KOPT-K1 (cell line): ENCODE measurements around the gene NDUFA9.

Experiments used
- H3K27ac ChIP-seq: fragments of 200-600 bp; sonication (generic); 2 replicates; pipeline ENCODE4 v1.5.1; 2016; ENCODE audit warnings: antibody characterized with exemption, mild to moderate bottlenecking, low read depth, low read length; ENCODE audit not compliant: poor library complexity, severe bottlenecking
- H3K36me3 ChIP-seq: fragments of 200-600 bp; sonication (generic); 2 replicates; pipeline ENCODE4 v1.5.1; 2017; ENCODE audit warnings: antibody characterized with exemption, mild to moderate bottlenecking, low read length, moderate library complexity; ENCODE audit not compliant: insufficient read depth
- H3K9me3 ChIP-seq: fragments of 200-600 bp; sonication (generic); 2 replicates; pipeline ENCODE4 v1.5.1; 2017; ENCODE audit warnings: antibody characterized with exemption, low read length, mild to moderate bottlenecking; ENCODE audit not compliant: insufficient read depth, poor library complexity, severe bottlenecking

The NDUFA9 gene

DNA sequence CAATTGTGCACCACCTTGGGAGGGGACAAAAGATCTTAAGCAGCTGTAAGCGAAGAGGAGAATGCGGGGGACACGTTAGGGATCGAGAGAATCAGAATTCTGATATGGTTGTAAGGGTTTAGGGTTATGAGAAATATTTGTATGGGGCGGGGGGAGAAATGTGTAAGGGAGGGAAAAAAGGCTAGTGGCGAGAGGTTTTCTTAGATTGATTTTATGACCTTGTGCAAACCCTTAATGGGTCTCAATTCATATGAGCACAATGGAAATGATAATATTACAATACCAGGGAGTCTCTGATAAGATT lies 396 bp downstream of the NDUFA9 start:
- H3K36me3 ChIP-seq, result peaks cover 7% of the 10 kb centered on the region
- no peaks in the 10 kb centered on the region for H3K9me3 ChIP-seq
- peak overlapping the region; percentile 85 for H3K27ac ChIP-seq

DNA sequence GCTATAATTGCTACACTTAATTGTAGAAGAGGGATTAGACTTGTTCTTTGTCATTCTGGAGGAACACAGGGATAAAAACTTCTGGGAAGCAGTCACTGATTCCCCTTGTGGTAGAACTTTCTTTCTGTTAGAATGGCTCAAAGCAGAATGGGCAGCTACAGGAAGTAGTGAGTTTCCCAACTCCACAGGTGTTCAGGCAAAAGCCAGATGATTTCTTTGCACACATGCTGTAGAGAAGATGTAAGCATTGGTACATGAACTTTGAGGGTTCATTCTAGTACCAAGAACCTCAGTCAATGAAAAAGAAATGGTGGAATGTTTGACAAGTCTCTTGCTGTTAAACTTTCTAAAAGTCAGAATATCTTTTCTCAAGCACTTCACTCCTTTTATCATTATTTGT lies 4.3 kb downstream of the NDUFA9 start:
- H3K27ac ChIP-seq, result no peak overlapping the region
- no peaks in the 10 kb centered on the region for H3K9me3 ChIP-seq
- H3K36me3 ChIP-seq, result peaks cover 46% of the 10 kb centered on the region

DNA sequence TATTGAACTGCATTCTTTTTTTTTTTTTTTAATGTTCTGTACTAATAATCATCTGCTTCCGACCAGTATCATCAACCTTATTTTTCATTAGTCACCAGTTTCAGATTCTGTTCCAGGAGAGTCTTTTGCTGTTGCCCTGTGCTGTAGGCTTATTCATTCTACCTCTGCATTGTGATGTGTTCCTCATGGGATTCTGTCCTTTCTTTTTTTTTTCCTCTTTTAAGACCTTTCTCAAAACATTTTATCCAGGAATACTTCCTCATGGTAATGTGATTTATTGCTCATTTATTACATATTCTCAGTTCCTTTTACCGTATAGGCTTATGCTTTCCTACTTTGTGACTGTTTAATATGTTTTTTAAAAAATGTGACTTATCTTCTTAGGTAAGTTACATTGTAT lies 4.8 kb downstream of the NDUFA9 start:
- H3K27ac ChIP-seq, result no peak overlapping the region
- no peaks in the 10 kb centered on the region for H3K9me3 ChIP-seq
- H3K36me3 ChIP-seq, result peaks cover 50% of the 10 kb centered on the region

DNA sequence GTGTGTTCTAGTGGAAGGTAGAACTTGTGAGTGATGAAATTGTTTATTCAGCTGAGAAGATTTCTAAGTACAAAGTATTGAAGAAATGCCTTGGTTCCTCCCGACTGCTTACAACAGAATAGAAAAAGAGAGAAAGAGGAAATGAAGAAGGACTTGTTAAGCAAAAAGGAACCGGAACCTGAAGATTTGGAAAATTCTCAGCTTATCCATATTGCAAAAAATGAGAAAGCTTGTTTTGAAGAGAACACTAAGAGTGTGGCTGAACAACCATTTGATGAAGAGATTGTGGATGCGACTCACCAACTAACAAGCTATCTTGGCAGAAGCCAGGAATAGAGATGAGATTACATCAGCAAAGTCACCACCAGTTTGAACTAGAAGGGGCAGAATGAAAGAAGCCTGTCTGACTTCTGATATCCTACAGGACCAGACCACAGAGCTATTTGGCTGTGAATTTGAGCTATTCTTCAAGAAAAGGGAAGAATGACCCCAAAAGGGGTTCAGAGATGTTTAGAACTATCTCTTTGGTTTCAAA lies 15.1 kb downstream of the NDUFA9 start:
- Histone ChIP-seq H3K27ac (no peak overlapping the region), H3K9me3 (no peaks in the 10 kb centered on the region), H3K36me3 (peaks cover 97% of the 10 kb centered on the region)

DNA sequence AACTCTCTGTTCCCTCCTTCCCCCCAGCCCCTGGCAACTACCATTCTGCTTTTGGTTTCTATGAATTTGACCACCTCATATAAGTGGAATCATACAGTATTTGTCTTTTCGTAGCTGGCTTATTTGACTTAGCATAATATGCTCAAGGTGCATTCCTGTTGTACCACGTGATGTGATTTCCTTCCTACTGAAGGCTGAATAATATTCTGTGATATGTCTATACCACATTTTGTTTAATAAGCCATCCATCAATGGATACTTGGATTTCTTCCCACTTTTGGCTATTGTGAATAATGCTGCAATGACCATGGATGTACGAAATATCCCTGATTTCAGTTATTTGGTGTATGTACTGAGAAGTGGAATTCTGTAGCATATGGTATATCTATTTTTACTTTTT lies 16.3 kb downstream of the NDUFA9 start:
- peaks cover 97% of the 10 kb centered on the region for H3K36me3 ChIP-seq
- no peaks in the 10 kb centered on the region for H3K9me3 ChIP-seq
- no peak overlapping the region for H3K27ac ChIP-seq

DNA sequence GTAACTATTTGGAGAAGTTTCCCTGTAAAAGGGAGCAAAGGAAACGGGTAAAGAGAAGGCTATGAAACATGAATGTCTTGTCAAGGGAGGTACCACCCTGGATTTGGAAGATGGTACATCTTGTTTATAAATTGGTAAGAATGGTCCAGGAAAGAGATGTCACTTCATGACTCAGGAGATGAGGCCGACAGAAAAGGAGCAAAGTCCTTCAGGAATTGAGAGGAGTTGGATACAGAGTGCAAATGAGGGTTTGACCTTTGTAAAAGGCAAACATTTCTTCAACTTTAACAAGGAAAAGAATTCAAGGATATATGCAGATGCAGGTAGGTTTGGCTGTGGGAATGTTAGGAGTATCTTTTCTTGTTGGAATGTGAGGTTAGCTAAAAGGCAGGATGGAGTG lies 30.8 kb downstream of the NDUFA9 start:
- peaks cover 43% of the 10 kb centered on the region for H3K36me3 ChIP-seq
- no peak overlapping the region for H3K27ac ChIP-seq
- no peaks in the 10 kb centered on the region for H3K9me3 ChIP-seq

DNA sequence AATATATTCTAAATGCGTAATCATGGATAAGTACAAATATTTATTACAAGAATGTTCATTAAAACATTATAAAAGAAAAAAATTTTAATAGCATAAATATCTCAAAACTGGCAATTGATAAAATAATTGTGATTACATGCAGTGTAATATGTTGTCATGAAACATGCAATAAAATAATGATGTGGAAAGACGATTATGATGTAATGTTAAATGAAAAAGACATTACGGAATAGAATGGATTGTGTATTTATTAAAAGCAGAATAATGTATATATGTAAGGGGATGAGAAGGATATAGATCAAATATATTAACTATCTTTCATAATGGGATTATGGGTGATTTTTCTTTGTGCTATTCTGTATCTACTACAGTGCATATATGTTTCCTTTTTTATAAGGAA lies 32.8 kb downstream of the NDUFA9 start:
- no peak overlapping the region for H3K27ac ChIP-seq
- no peaks in the 10 kb centered on the region for H3K9me3 ChIP-seq
- H3K36me3 ChIP-seq, result peaks cover 63% of the 10 kb centered on the region

DNA sequence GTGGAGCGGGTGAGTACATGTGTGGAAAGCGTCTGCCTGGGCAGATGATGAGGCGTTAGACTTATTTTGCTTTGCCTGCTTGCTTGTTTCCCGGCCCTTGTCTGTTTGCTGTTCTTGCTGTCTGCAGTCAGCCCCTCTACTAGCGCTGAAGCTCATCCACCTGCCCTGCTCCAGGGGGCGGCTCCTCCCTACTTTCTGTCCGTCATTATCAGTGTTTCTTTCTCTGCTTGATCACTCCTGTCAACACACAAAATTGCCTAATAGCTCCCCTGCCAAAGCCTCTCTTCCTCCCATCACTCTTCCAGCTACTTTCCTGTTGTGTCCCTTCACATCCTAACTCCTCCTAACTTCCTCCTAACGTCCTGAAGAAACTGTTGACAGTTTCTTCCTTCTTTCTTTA lies 36.4 kb downstream of the NDUFA9 start:
- Histone ChIP-seq H3K36me3 (peaks cover 84% of the 10 kb centered on the region), H3K27ac (no peak overlapping the region), H3K9me3 (no peaks in the 10 kb centered on the region)

DNA sequence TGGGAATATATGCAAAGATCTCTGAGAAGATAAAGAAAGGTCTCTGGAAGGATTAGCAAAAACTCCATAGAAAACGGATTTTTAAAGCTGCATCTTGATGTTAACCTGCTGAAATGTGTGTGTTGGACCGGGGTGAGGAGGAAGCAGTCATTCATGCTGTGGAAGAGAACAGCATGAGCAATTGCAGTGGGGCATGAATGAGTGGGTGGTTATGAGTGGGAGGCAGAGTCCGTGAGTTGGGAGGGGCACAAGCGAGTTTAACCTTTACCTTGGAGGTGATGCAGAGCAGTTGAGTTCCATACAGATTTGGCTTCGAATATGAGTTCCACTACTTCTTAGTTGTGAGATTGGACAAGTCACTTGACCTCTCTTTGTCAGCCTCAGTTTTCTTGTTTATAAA lies 41.8 kb downstream of the NDUFA9 start:
- peaks cover 52% of the 10 kb centered on the region for H3K36me3 ChIP-seq
- no peaks in the 10 kb centered on the region for H3K9me3 ChIP-seq
- no peak overlapping the region for H3K27ac ChIP-seq
